Erythroblast (primary cell): ENCODE data around the gene SRSF10.

Experiments used
- GATA1 ChIP-seq: IDR thresholded peaks from 2 replicates; pipeline ENCODE4 v1.6.1; 2011; ENCODE audit warnings: low read depth, mild to moderate bottlenecking, control low read depth, low read length, moderate library complexity
- POLR2A ChIP-seq: IDR thresholded peaks from 2 replicates; pipeline ENCODE4 v1.6.1; 2011; ENCODE audit warnings: mild to moderate bottlenecking, low read length

GRCh38 chr1:23984417-23985186 is 4.5 kb upstream of the SRSF10 start:
- TF ChIP-seq POLR2A, result no peak
- TF ChIP-seq GATA1, result no peak
